ENCODE measurements around the gene SCN3B.

DNA sequence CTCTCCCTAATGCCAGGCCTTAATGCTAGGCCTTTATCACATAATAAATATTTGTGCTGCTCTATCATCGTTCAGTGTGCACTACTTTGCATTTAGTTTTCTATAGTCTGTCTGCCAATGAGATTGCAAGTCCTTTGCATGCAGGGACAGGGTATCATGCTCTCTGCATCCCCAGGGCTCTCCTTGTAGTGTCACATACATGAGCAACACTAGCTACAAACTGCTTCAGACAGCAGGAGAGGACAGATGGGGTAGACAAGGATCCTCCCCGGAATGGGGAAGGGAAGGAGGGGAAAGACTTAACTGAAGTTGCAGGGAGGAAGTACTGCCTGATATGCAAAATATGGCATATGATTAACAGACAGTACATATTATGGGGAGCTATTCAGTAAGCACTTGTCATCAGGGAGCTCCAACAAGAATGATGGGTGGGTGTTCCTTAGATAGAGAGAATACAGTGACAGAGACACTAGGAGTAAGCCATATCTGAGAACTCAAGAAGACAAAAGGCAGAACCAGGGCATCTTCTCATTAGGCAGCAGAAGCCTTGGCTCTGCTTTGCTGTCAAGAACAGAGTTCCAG is 44.2 kb upstream of the SCN3B start:
- TF ChIP-seq, protein P1, sequence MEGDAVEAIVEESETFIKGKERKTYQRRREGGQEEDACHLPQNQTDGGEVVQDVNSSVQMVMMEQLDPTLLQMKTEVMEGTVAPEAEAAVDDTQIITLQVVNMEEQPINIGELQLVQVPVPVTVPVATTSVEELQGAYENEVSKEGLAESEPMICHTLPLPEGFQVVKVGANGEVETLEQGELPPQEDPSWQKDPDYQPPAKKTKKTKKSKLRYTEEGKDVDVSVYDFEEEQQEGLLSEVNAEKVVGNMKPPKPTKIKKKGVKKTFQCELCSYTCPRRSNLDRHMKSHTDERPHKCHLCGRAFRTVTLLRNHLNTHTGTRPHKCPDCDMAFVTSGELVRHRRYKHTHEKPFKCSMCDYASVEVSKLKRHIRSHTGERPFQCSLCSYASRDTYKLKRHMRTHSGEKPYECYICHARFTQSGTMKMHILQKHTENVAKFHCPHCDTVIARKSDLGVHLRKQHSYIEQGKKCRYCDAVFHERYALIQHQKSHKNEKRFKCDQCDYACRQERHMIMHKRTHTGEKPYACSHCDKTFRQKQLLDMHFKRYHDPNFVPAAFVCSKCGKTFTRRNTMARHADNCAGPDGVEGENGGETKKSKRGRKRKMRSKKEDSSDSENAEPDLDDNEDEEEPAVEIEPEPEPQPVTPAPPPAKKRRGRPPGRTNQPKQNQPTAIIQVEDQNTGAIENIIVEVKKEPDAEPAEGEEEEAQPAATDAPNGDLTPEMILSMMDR (IDR thresholded peaks at IDR 0.05) = no peak
- TF ChIP-seq POLR2A (IDR thresholded peaks at IDR 0.05) (no peak), EP300 (IDR thresholded peaks at IDR 0.05) (no peak), POLR2AphosphoS5 (IDR thresholded peaks at IDR 0.05) (no peak)

Data from upper lobe of left lung (tissue), 4 donors.